Small intestine (tissue), 7 donors: ENCODE measurements around the gene KBTBD2. TPM values are rescaled to one million over a fixed set of nuclear protein-coding genes. Genes with fewer than 3 reads are reported as not detected.
A peak's percentile ranks its signal among the peaks of the same experiment; 100 is the strongest.
"Not testable (repeated sequence)": the region's sequence is repeated elsewhere in the genome, so short reads cannot be mapped to it uniquely, and the experiment has no call there.

Source experiments
- DNase-seq, 2 donors: peaks; one replicate each; pipeline versions ENCODE4 v3.0.0 to v3.0.0-alpha.2; 2013
- FAIRE-seq: peaks from 2 replicates; lab custom pipeline; 2012; peaks lifted over from hg19 to GRCh38; lab: Jason Lieb, UNC
- H3K27ac ChIP-seq, 3 donors: one replicate each; pipeline ENCODE4 v1.5.1; 2013; ENCODE audit warnings: low read length in 2 of 3, mild to moderate bottlenecking in 2 of 3, control low read depth in 1 of 3, inconsistent platforms in 1 of 3, low read depth in 1 of 3, moderate library complexity in 1 of 3
- H3K27me3 ChIP-seq, 3 donors: one replicate each; pipeline ENCODE4 v1.6.1; 2013; ENCODE audit warnings: low read length in 3 of 3, inconsistent platforms in 1 of 3; ENCODE audit not compliant: control insufficient read depth in 3 of 3, insufficient read depth in 3 of 3
- H3K36me3 ChIP-seq, 3 donors: one replicate each; pipeline ENCODE4 v1.6.1; 2013; ENCODE audit warnings: low read length in 3 of 3, inconsistent platforms in 1 of 3, low read depth in 1 of 3, mild to moderate bottlenecking in 1 of 3, moderate library complexity in 1 of 3; ENCODE audit not compliant: control insufficient read depth in 3 of 3, insufficient read depth in 2 of 3
- H3K4me1 ChIP-seq, 3 donors: one replicate each; pipeline ENCODE4 v1.6.1; 2013; ENCODE audit warnings: low read length in 2 of 3, inconsistent platforms in 1 of 3, low read depth in 1 of 3, mild to moderate bottlenecking in 1 of 3, moderate library complexity in 1 of 3; ENCODE audit not compliant: control insufficient read depth in 3 of 3, insufficient read depth in 2 of 3
- H3K4me3 ChIP-seq, 3 donors: one replicate each; pipeline ENCODE4 v1.5.1; 2013; ENCODE audit warnings: low read length in 3 of 3, control low read depth in 1 of 3, inconsistent platforms in 1 of 3, low read depth in 1 of 3, mild to moderate bottlenecking in 1 of 3, moderate library complexity in 1 of 3
- H3K9me3 ChIP-seq, 2 donors: one replicate each; pipeline ENCODE4 v1.6.1; 2013; ENCODE audit warnings: low read depth in 1 of 2, low read length in 1 of 2; ENCODE audit not compliant: control insufficient read depth in 2 of 2, insufficient read depth in 1 of 2
- WGBS, 3 donors: extraction: QIAGEN DNeasy Blood & Tissue Kit; methylation state at CpG; one replicate each; pipeline ENCODE4 v1.1.7; 2013; 5-methylcytosine and 5-hydroxymethylcytosine counted together
- polyA plus RNA-seq, 4 donors: library from polyadenylated mRNA; stranded (reverse) in 3 of 4; unstranded in 1 of 4; fragments of 200-250 nt in 3 of 4; fragments of 120-200 nt in 1 of 4; gene quantifications; one replicate each; pipeline versions ENCODE4 v1.2.1 to v1.2.3, GENCODE V29; 2013
- donor health status: healthy with polysubstance abuse.
- donor health status: control.
- donor health status: control.
- donor health status: Bipolar disorder and iron deficiency.
- donor health status: healthy.

Gene KBTBD2
- polyA plus RNA-seq, 4 donors: 10.8 to 45.0 (median 14.4) TPM

GRCh38 chr7:32891800-32892520 lies 400 bp upstream of the KBTBD2 start:
- 0 to 1% (median 0%) methylated on average over 27 to 85 of the region's 85 CpGs for WGBS, 3 donors
- peak; percentile 96 for DNase-seq
- Histone ChIP-seq H3K9me3 (no peaks in the 10 kb centered on the region), H3K36me3 (no peaks in the 10 kb centered on the region), H3K27ac (peak overlapping the region; percentile 96 to 100 (median 100)), H3K4me1 (peaks cover 0 to 22% (median 10%) of the 10 kb centered on the region in 3 donors), H3K27me3 (no peaks in the 10 kb centered on the region), H3K4me3 (peak overlapping the region; percentile 54 to 100 (median 93))
- no peak for FAIRE-seq

DNA sequence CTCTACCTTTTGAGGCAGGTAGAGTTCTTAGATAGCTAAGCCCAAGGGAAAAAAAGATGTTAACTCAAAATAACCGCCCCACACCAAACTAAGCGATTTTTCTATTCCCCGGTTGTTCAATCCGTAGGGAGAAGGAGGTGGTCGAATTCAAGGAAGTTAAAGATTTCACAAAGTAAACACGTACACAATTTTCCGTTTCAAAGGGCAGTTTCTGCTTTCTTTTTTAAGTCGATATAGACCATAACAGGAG lies 842 bp downstream of the KBTBD2 start:
- FAIRE-seq (no peak), DNase-seq (no peak)
- Histone ChIP-seq H3K4me1 (peaks cover 0 to 22% (median 10%) of the 10 kb centered on the region in 3 donors), H3K36me3 (no peaks in the 10 kb centered on the region), H3K9me3 (no peaks in the 10 kb centered on the region), H3K27ac (peak overlapping the region; percentile 94 to 100 (median 100)), H3K27me3 (no peaks in the 10 kb centered on the region), H3K4me3 (peak overlapping the region; percentile 68 to 100 (median 93))
- WGBS, 3 donors: 0 to 1% (median 0%) methylated on average over 8 of the region's 8 CpGs

DNA sequence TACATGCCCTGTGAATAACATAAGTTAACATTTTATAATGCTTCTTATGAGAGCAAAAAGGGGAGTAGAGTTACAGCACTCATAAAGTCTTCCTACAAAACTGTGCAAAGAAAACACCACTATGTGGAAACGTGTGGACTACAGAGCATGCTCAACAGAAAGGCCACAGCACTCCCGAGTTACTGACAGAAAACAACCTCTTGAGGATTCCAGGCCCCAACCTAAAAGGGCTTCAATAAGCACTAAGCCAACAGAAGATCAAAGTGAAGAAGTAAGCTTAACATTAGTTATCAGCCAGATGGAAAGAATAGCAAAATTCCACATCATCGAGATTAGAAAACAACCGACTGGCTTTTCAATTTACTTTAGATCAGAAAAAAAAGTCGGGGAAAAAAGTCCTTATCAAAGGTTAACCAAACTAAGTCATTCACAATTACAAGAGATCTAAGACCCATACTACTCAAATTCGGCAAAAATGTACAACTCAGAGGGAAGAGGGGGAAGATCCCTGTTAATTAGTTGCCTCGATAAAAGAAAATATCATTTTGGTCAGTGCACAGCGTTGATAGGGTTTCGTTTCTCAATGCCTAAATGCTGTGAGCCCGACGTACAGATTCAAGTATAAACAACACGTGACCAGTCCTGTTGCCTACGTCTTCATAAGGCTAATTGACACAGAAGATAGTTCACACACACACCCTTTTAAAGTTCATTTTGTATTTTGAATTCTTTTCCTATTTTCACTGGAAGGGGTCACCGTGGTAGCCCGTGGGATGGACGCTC lies 1.4 kb downstream of the KBTBD2 start:
- DNase-seq (peak; percentile 77 to 81), FAIRE-seq (no peak)
- Histone ChIP-seq H3K27me3 (no peaks in the 10 kb centered on the region), H3K4me1 (peaks cover 0 to 22% (median 10%) of the 10 kb centered on the region in 3 donors), H3K9me3 (no peaks in the 10 kb centered on the region), H3K4me3 (peak overlapping the region; percentile 68 to 100 (median 93)), H3K36me3 (no peaks in the 10 kb centered on the region), H3K27ac (peak overlapping the region; percentile 94 to 100 (median 100))
- 0 to 1% (median 0%) methylated on average over 16 of the region's 16 CpGs for WGBS, 3 donors

DNA sequence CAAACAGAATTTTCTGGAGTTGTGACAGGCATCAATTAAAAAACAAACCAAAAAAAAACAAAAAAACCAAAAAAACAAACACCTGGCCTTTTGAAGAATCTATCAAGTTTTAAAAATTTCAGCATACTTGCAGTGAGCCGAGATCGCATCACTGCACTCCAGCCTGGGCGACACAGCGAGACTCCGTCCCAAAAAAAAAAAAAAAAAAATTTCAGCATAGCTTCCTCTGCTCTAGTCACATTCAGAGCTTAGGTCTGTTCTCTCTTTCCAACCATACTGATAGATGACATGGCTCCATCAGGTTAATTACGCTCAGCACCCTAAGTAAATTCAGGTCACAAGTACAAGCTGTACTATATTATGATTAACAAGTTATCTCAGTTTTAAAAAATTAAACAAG lies 3.1 kb downstream of the KBTBD2 start:
- H3K27ac ChIP-seq: no peak overlapping the region
- FAIRE-seq: no peak
- DNase-seq: no peak
- H3K27me3 ChIP-seq: no peaks in the 10 kb centered on the region
- H3K4me1 ChIP-seq: peaks cover 0 to 18% (median 6%) of the 10 kb centered on the region in 3 donors
- H3K4me3 ChIP-seq: no peak overlapping the region
- no peaks in the 10 kb centered on the region for H3K9me3 ChIP-seq
- H3K36me3 ChIP-seq: peaks cover 0 to 2% (median 0%) of the 10 kb centered on the region in 3 donors
- 80 to 97% (median 91%) methylated on average over 6 of the region's 6 CpGs for WGBS, 3 donors

GRCh38 chr7:32887395-32887794 lies 4.2 kb downstream of the KBTBD2 start:
- peaks cover 0 to 2% (median 0%) of the 10 kb centered on the region in 3 donors for H3K36me3 ChIP-seq
- DNase-seq (no peak), FAIRE-seq (no peak)
- H3K4me3 ChIP-seq: no peak overlapping the region
- WGBS, 3 donors: 53 to 68% (median 62%) methylated on average over 3 of the region's 3 CpGs
- H3K27me3 ChIP-seq: no peaks in the 10 kb centered on the region
- H3K9me3 ChIP-seq: no peaks in the 10 kb centered on the region
- H3K27ac ChIP-seq: no peak overlapping the region
- H3K4me1 ChIP-seq: peaks cover 0 to 7% (median 3%) of the 10 kb centered on the region in 3 donors

GRCh38 chr7:32881074-32881982 lies 10.2 kb downstream of the KBTBD2 start:
- no peaks in the 10 kb centered on the region for H3K27me3 ChIP-seq
- 73 to 87% (median 78%) methylated on average over 2 of the region's 2 CpGs for WGBS, 3 donors

DNA sequence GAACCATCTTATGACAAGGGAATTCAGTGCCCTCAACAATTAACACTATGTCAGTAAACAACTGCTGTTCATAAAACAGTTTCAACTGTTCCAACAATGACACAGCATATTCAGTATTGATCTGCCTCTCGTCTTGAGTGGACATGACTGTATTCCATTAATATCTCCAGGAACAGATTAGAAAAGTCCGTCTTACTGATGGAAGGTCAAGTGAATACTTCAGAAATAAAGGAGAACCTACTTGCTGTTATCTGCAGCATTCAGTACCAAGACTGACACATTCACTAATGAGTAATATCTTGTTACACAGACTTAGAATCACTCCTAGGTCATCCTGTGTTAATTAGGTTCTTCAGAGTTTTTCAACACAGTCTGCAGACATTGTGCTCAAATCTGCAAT lies 12.1 kb downstream of the KBTBD2 start:
- no peaks in the 10 kb centered on the region for H3K27me3 ChIP-seq
- FAIRE-seq: no peak
- peaks cover 4 to 9% (median 5%) of the 10 kb centered on the region in 3 donors for H3K36me3 ChIP-seq
- WGBS, 3 donors: 18 to 43% (median 19%) methylated on average over 2 of the region's 2 CpGs
- no peak overlapping the region for H3K27ac ChIP-seq
- no peaks in the 10 kb centered on the region for H3K9me3 ChIP-seq
- peak; percentile 29 to 46 for DNase-seq
- no peak overlapping the region for H3K4me3 ChIP-seq
- peaks cover 2 to 3% (median 2%) of the 10 kb centered on the region in 3 donors for H3K4me1 ChIP-seq

More at GRCh38 chr7:32881074-32881982, 10.2 kb downstream of the KBTBD2 start:
- DNase-seq (peak in 1 of 2 donors; percentile 17), FAIRE-seq (no peak)
- no peaks in the 10 kb centered on the region for H3K9me3 ChIP-seq
- H3K27ac ChIP-seq: no peak overlapping the region
- no peak overlapping the region for H3K4me3 ChIP-seq
- peaks cover 2 to 3% (median 2%) of the 10 kb centered on the region in 3 donors for H3K4me1 ChIP-seq
- H3K36me3 ChIP-seq: peaks cover 0 to 2% (median 2%) of the 10 kb centered on the region in 3 donors

GRCh38 chr7:32878023-32878422 lies 13.5 kb downstream of the KBTBD2 start:
- 86 to 96% (median 94%) methylated on average over 8 of the region's 8 CpGs for whole genome bisulfite sequencing, 3 donors
- FAIRE-seq, H3K27ac ChIP-seq: not testable (repeated sequence)

More at GRCh38 chr7:32878023-32878422, 13.5 kb downstream of the KBTBD2 start:
- not testable (repeated sequence) for DNase-seq, H3K27me3 ChIP-seq, H3K4me1 ChIP-seq, H3K4me3 ChIP-seq, H3K9me3 ChIP-seq
- H3K36me3 ChIP-seq: peaks cover 4 to 19% (median 7%) of the 10 kb centered on the region in 3 donors
